Measurements from ENCODE around the gene S100A9. TPM values are rescaled to one million over a fixed set of nuclear protein-coding genes. Genes with fewer than 3 reads are reported as not detected.

S100A9 gene
- total RNA-seq, 2 experiments from 2014 or later, result 35.3 to 43.6 TPM

- CTCF ChIA-PET, result no interaction called here
- no peak overlapping the region for H3K27ac Mint-ChIP-seq
Measured at GRCh38 chr1:153397051-153397923, 39.6 kb downstream of the S100A9 start.

GRCh38 chr1:153397924-153398651 is 40.4 kb downstream of the S100A9 start:
- Mint-ChIP-seq H3K27ac (no peak overlapping the region), H3K4me1 (ENCODE audit: low read depth) (no peaks in the 10 kb centered on the region), H3K36me3 (ENCODE audit: low read depth) (no peaks in the 10 kb centered on the region), H3K9me3 (no peaks in the 10 kb centered on the region), H3K27me3 (peaks cover 30% of the 10 kb centered on the region), H3K4me3 (no peak overlapping the region)
- ChIA-PET CTCF (no interaction called here), POLR2A (no interaction called here)
- ATAC-seq (ENCODE audit: poor library complexity) (no peak), DNase-seq (peak in 1 of 14 experiments; percentile 15)
- H3K4me1 ChIP-seq (ENCODE audit: insufficient read depth, low read length), result no peaks in the 10 kb centered on the region
- intact Hi-C loops (cut with DNase I, micrococcal nuclease), result no loop called here
- no peak for TF ChIP-seq CTCF (IDR thresholded peaks at IDR 0.05)
- H3K4me3 ChIP-seq (ENCODE audit: low read length), result no peak overlapping the region
- peaks cover 4 to 10% of the 10 kb centered on the region in 2 experiments for H3K27me3 ChIP-seq (ENCODE audit: control insufficient read depth in 1 of 2, insufficient read depth in 2 of 2, low read length in 2 of 2)
- no peaks in the 10 kb centered on the region for H3K9me3 ChIP-seq (ENCODE audit: control insufficient read depth in 1 of 2, insufficient read depth in 1 of 2, low read length in 2 of 2)
- H3K36me3 ChIP-seq (ENCODE audit: insufficient read depth, low read length), result no peaks in the 10 kb centered on the region
- H3K27ac ChIP-seq (ENCODE audit: low read depth in 1 of 2, low read length in 2 of 2), result no peak overlapping the region

More at GRCh38 chr1:153397051-153397923, 39.6 kb downstream of the S100A9 start:
- no peak for TF ChIP-seq CTCF (IDR thresholded peaks at IDR 0.05)
- Histone ChIP-seq H3K27ac (ENCODE audit: low read depth in 1 of 2, low read length in 2 of 2) (no peak overlapping the region), H3K27me3 (ENCODE audit: control insufficient read depth in 1 of 2, insufficient read depth in 2 of 2, low read length in 2 of 2) (peaks cover 4 to 10% of the 10 kb centered on the region in 2 experiments), H3K4me3 (ENCODE audit: low read length) (no peak overlapping the region), H3K36me3 (ENCODE audit: insufficient read depth, low read length) (no peaks in the 10 kb centered on the region), H3K4me1 (ENCODE audit: insufficient read depth, low read length) (no peaks in the 10 kb centered on the region), H3K9me3 (ENCODE audit: control insufficient read depth in 1 of 2, insufficient read depth in 1 of 2, low read length in 2 of 2) (no peaks in the 10 kb centered on the region)
- peak in 1 of 14 experiments; percentile 14 for DNase-seq
- POLR2A ChIA-PET, result no interaction called here
- intact Hi-C loops (cut with DNase I, micrococcal nuclease), result no loop called here
- no peak for ATAC-seq (ENCODE audit: poor library complexity)
- H3K4me3 Mint-ChIP-seq, result no peak overlapping the region
- no peaks in the 10 kb centered on the region for H3K9me3 Mint-ChIP-seq
- peaks cover 36% of the 10 kb centered on the region for H3K27me3 Mint-ChIP-seq
- H3K4me1 Mint-ChIP-seq (ENCODE audit: low read depth), result no peaks in the 10 kb centered on the region
- H3K36me3 Mint-ChIP-seq (ENCODE audit: low read depth), result no peaks in the 10 kb centered on the region

- no peak for ATAC-seq (ENCODE audit: poor library complexity)
- no peaks in the 10 kb centered on the region for H3K9me3 Mint-ChIP-seq
Measured at GRCh38 chr1:153399401-153400055, 41.9 kb downstream of the S100A9 start.

More at GRCh38 chr1:153399401-153400055, 41.9 kb downstream of the S100A9 start:
- H3K4me3 Mint-ChIP-seq, result no peak overlapping the region
- no peak overlapping the region for H3K27ac Mint-ChIP-seq
- H3K4me1 Mint-ChIP-seq (ENCODE audit: low read depth), result no peaks in the 10 kb centered on the region
- no peaks in the 10 kb centered on the region for H3K9me3 ChIP-seq (ENCODE audit: control insufficient read depth in 1 of 2, insufficient read depth in 1 of 2, low read length in 2 of 2)
- H3K27me3 Mint-ChIP-seq, result peaks cover 17% of the 10 kb centered on the region
- H3K4me1 ChIP-seq (ENCODE audit: insufficient read depth, low read length), result no peaks in the 10 kb centered on the region
- DNase-seq, result peak in 1 of 14 experiments; percentile 22
- no peak overlapping the region for H3K4me3 ChIP-seq (ENCODE audit: low read length)
- peaks cover 3% of the 10 kb centered on the region in 2 experiments for H3K27me3 ChIP-seq (ENCODE audit: control insufficient read depth in 1 of 2, insufficient read depth in 2 of 2, low read length in 2 of 2)
- no peaks in the 10 kb centered on the region for H3K36me3 ChIP-seq (ENCODE audit: insufficient read depth, low read length)
- no peaks in the 10 kb centered on the region for H3K36me3 Mint-ChIP-seq (ENCODE audit: low read depth)
- no peak for TF ChIP-seq CTCF (IDR thresholded peaks at IDR 0.05)
- ChIA-PET CTCF (no interaction called here), POLR2A (no interaction called here)
- H3K27ac ChIP-seq (ENCODE audit: low read depth in 1 of 2, low read length in 2 of 2), result no peak overlapping the region
- intact Hi-C loops (cut with DNase I, micrococcal nuclease), result no loop called here
